GM21515 (cell line): ENCODE results near the gene ANKS1A.
"Not testable (repeated sequence)": the region's sequence is repeated elsewhere in the genome, so short reads cannot be mapped to it uniquely, and the experiment has no call there.

Experiments
- ATAC-seq: cut with Tn5 transposase; IDR thresholded peaks from one replicate; pipeline ENCODE4 v1.9.1; 2021; ENCODE audit not compliant: unreplicated experiment

ANKS1A gene

GRCh38 chr6:34877869-34878485 is 11.1 kb upstream of the ANKS1A start:
- no peak for ATAC-seq

- not testable (repeated sequence) for ATAC-seq
Observed at GRCh38 chr6:34884073-34884472, 5.0 kb upstream of the ANKS1A start.

- no peak for ATAC-seq
Observed at GRCh38 chr6:34884996-34885395, 4.1 kb upstream of the ANKS1A start.

GRCh38 chr6:34885837-34886236 is 3.2 kb upstream of the ANKS1A start:
- not testable (repeated sequence) for ATAC-seq

- peak; percentile 77 for ATAC-seq
Observed at GRCh38 chr6:34887753-34888513, 1.1 kb upstream of the ANKS1A start, which contains the start of gene TAF11. TAF11 (minus strand) TSS chr6:34888042; CDS start chr6:34887957, 85 bp downstream.

GRCh38 chr6:34888514-34888856 is 570 bp upstream of the ANKS1A start:
- no peak for ATAC-seq

- no peak for ATAC-seq
Observed at GRCh38 chr6:34890533-34890925, 1.5 kb downstream of the ANKS1A start.

GRCh38 chr6:34891296-34891695 is 2.2 kb downstream of the ANKS1A start:
- ATAC-seq: no peak

GRCh38 chr6:34894693-34895092 is 5.6 kb downstream of the ANKS1A start:
- no peak for ATAC-seq

GRCh38 chr6:34897130-34897529 is 8.1 kb downstream of the ANKS1A start:
- no peak for ATAC-seq

- no peak for ATAC-seq
Observed at GRCh38 chr6:34897716-34898115, 8.7 kb downstream of the ANKS1A start.

GRCh38 chr6:34899748-34900147 is 10.7 kb downstream of the ANKS1A start:
- not testable (repeated sequence) for ATAC-seq

- no peak for ATAC-seq
Observed at GRCh38 chr6:34900321-34901031, 11.4 kb downstream of the ANKS1A start.

- ATAC-seq: no peak
Observed at GRCh38 chr6:34901930-34902329, 12.9 kb downstream of the ANKS1A start.

- ATAC-seq: no peak
Observed at GRCh38 chr6:34904990-34905613, 16.0 kb downstream of the ANKS1A start.

GRCh38 chr6:34906826-34907225 is 17.8 kb downstream of the ANKS1A start:
- no peak for ATAC-seq

- ATAC-seq: no peak
Observed at GRCh38 chr6:34908194-34908593, 19.1 kb downstream of the ANKS1A start.

GRCh38 chr6:34909320-34909883 is 20.3 kb downstream of the ANKS1A start:
- no peak for ATAC-seq

- ATAC-seq: no peak
Observed at GRCh38 chr6:34911822-34912221, 22.8 kb downstream of the ANKS1A start.

GRCh38 chr6:34912715-34913464 is 23.8 kb downstream of the ANKS1A start:
- peak; percentile 76 for ATAC-seq
